Body of pancreas (tissue), 4 donors: Measurements from ENCODE around the gene GBP6. TPM values are rescaled to one million over a fixed set of nuclear protein-coding genes. Genes with fewer than 3 reads are reported as not detected.
A peak's percentile ranks its signal among the peaks of the same experiment; 100 is the strongest.
"Not testable (repeated sequence)": the region's sequence is repeated elsewhere in the genome, so short reads cannot be mapped to it uniquely, and the experiment has no call there.

ENCODE experiments used
- ATAC-seq: fragments of 150-250 bp; one replicate; pipeline ENCODE4 v1.9.1; 2016
- DNase-seq, 4 donors: peaks; one replicate each; pipeline ENCODE4 v3.0.0-alpha.2; 2019
- H3K27ac ChIP-seq, 4 donors: fragments of 200-600 bp; sonication (generic); 1 replicate in 3 of 4; 2 replicates in 1 of 4; pipeline versions ENCODE4 v1.5.1 to v1.6.1; 2016 to 2019; ENCODE audit warnings: mild to moderate bottlenecking in 1 of 4, mixed read lengths in 1 of 4, moderate library complexity in 1 of 4
- H3K27me3 ChIP-seq, 2 donors: fragments of 200-600 bp; sonication (generic); one replicate each; pipeline ENCODE4 v1.6.0; 2016; ENCODE audit warnings: mild to moderate bottlenecking in 1 of 2
- H3K36me3 ChIP-seq, 2 donors: fragments of 200-600 bp; sonication (generic); replicated peaks in 1 of 2; 2 replicates each; pipeline ENCODE4 v1.5.1; 2016; ENCODE audit warnings: low read depth in 2 of 2; ENCODE audit not compliant: insufficient read depth in 1 of 2
- H3K4me1 ChIP-seq: fragments of 200-600 bp; sonication (generic); one replicate; pipeline ENCODE4 v1.6.0; 2016
- H3K4me3 ChIP-seq, 2 donors: fragments of 200-600 bp; sonication (generic); 1 replicate in 1 of 2; 2 replicates in 1 of 2; pipeline ENCODE4 v1.5.1; 2016 to 2019
- H3K9me3 ChIP-seq, 3 donors: fragments of 200-600 bp; sonication (generic); 1 replicate in 2 of 3; 2 replicates in 1 of 3; pipeline ENCODE4 v1.5.1; 2016
- CTCF ChIP-seq, 7 experiments: fragments of 450-650 bp in 4 of 7; fragments of 200-600 bp in 3 of 7; sonication (generic) in 3 of 7; IDR thresholded peaks; one replicate each; pipeline ENCODE4 v1.5.1; 2016 to 2019; ENCODE audit warnings: antibody characterized with exemption in 7 of 7
- POLR2A ChIP-seq, 3 donors: fragments of 450-650 bp; IDR thresholded peaks; one replicate each; pipeline ENCODE4 v1.6.1; 2016; ENCODE audit warnings: antibody characterized with exemption in 3 of 3, mild to moderate bottlenecking in 2 of 3
- WGBS, 2 donors: methylation state at CpG; one replicate each; pipeline ENCODE4 v1.1.5; 2017; 5-methylcytosine and 5-hydroxymethylcytosine counted together
- intact Hi-C: fragments of 100-400 bp; cut with DNase I; formaldehyde crosslinking; loops from one replicate; pipeline ENCODE4 v1.15.1; 2023
- total RNA-seq, 2 donors: library from RNA; depleted of rRNA; stranded (reverse); fragments of >200 nt; gene quantifications; one replicate each; pipeline ENCODE4 v1.1.0, GENCODE V29; 2016

GBP6 gene
- total RNA-seq, 2 donors from 2014 or later, result not detected

- Histone ChIP-seq H3K27ac (no peak overlapping the region), H3K4me1 (no peaks in the 10 kb centered on the region), H3K27me3 (no peaks in the 10 kb centered on the region), H3K4me3 (no peak overlapping the region), H3K36me3 (no peaks in the 10 kb centered on the region), H3K9me3 (no peaks in the 10 kb centered on the region)
- ATAC-seq, result no peak
- no peak for DNase-seq
- TF ChIP-seq POLR2A (IDR thresholded peaks at IDR 0.05) (no peak), CTCF (IDR thresholded peaks at IDR 0.05) (no peak)
- intact Hi-C loops, result no loop called here
- 63 to 74% methylated on average over 1 of the region's 1 CpG for WGBS, 2 donors
Measured at GRCh38 chr1:89391686-89392085, 27.8 kb downstream of the GBP6 start.

GRCh38 chr1:89394851-89395250 is 31.0 kb downstream of the GBP6 start:
- ATAC-seq, result no peak
- 77 to 86% methylated on average over 3 of the region's 3 CpGs for WGBS, 2 donors
- Histone ChIP-seq H3K27ac (no peak overlapping the region), H3K9me3 (no peaks in the 10 kb centered on the region), H3K4me1 (no peaks in the 10 kb centered on the region), H3K36me3 (no peaks in the 10 kb centered on the region), H3K4me3 (no peak overlapping the region), H3K27me3 (no peaks in the 10 kb centered on the region)
- TF ChIP-seq CTCF (IDR thresholded peaks at IDR 0.05) (no peak), POLR2A (IDR thresholded peaks at IDR 0.05) (no peak)
- no peak for DNase-seq
- intact Hi-C loops, result no loop called here

- Histone ChIP-seq H3K27me3 (no peaks in the 10 kb centered on the region), H3K4me1 (no peaks in the 10 kb centered on the region), H3K27ac (no peak overlapping the region), H3K9me3 (no peaks in the 10 kb centered on the region), H3K4me3 (no peak overlapping the region), H3K36me3 (no peaks in the 10 kb centered on the region)
- no peak for DNase-seq
- ATAC-seq, result no peak
- intact Hi-C loops, result no loop called here
- TF ChIP-seq POLR2A (IDR thresholded peaks at IDR 0.05) (no peak), CTCF (IDR thresholded peaks at IDR 0.05) (no peak)
Measured at GRCh38 chr1:89396902-89397301, 33.0 kb downstream of the GBP6 start.

GRCh38 chr1:89405275-89405929 is 41.5 kb downstream of the GBP6 start:
- intact Hi-C loops, result no loop called here
- Histone ChIP-seq H3K4me3 (no peak overlapping the region), H3K36me3 (no peaks in the 10 kb centered on the region), H3K27ac (no peak overlapping the region), H3K27me3 (no peaks in the 10 kb centered on the region), H3K4me1 (no peaks in the 10 kb centered on the region), H3K9me3 (no peaks in the 10 kb centered on the region)
- DNase-seq (no peak), ATAC-seq (no peak)
- WGBS, 2 donors, result 69 to 71% methylated on average over 8 to 11 of the region's 11 CpGs
- no peak for TF ChIP-seq POLR2A (IDR thresholded peaks at IDR 0.05)

- 0 to 3% methylated on average over 1 of the region's 1 CpG for WGBS, 2 donors
- ATAC-seq, result no peak
- Histone ChIP-seq H3K9me3 (no peaks in the 10 kb centered on the region), H3K4me3 (no peak overlapping the region), H3K4me1 (no peaks in the 10 kb centered on the region), H3K36me3 (no peaks in the 10 kb centered on the region), H3K27me3 (no peaks in the 10 kb centered on the region), H3K27ac (peak overlapping the region in 1 of 4 donors; percentile 18)
- intact Hi-C loops, result no loop called here
- no peak for TF ChIP-seq CTCF (IDR thresholded peaks at IDR 0.05)
- TF ChIP-seq POLR2A (IDR thresholded peaks at IDR 0.05), result no peak
- no peak for DNase-seq
Measured at GRCh38 chr1:89407360-89407759, 43.5 kb downstream of the GBP6 start.

GRCh38 chr1:89407768-89408167 is 43.9 kb downstream of the GBP6 start:
- H3K9me3 ChIP-seq, H3K4me1 ChIP-seq, intact Hi-C loops, H3K36me3 ChIP-seq, H3K4me3 ChIP-seq, ATAC-seq, DNase-seq, H3K27me3 ChIP-seq: not testable (repeated sequence)
- 55 to 65% methylated on average over 2 of the region's 2 CpGs for WGBS, 2 donors
- peak overlapping the region in 1 of 4 donors; percentile 18 for H3K27ac ChIP-seq
